Heart left ventricle (tissue), 16 donors: ENCODE results near the gene PHKG2. TPM values are rescaled to one million over a fixed set of nuclear protein-coding genes. Genes with fewer than 3 reads are reported as not detected.
A peak's percentile ranks its signal among the peaks of the same experiment; 100 is the strongest.

Source experiments
- ATAC-seq, 4 donors: fragments of 200-7000 bp; cut with Tn5 transposase; one replicate each; pipeline ENCODE4 v1.9.1; 2020 to 2022; ENCODE audit warnings: moderate library complexity in 4 of 4, mild to moderate bottlenecking in 3 of 4, moderate number of reproducible peaks in 1 of 4
- DNase-seq, 5 donors: peaks; one replicate each; pipeline ENCODE4 v3.0.0-alpha.2; 2020
- H3K27ac ChIP-seq, 12 donors: fragments of 200-600 bp; sonication (generic) in 4 of 12; one replicate each; pipeline versions ENCODE4 v1.5.0 to v1.8.0; 2016 to 2022; ENCODE audit warnings: mild to moderate bottlenecking in 2 of 12
- H3K27me3 ChIP-seq, 9 donors: fragments of 200-600 bp; sonication (generic) in 2 of 9; one replicate each; pipeline versions ENCODE4 v1.5.1 to v1.8.0; 2016 to 2022; ENCODE audit warnings: mild to moderate bottlenecking in 3 of 9
- H3K36me3 ChIP-seq, 9 donors: fragments of 200-600 bp; sonication (generic) in 2 of 9; one replicate each; pipeline versions ENCODE4 v1.5.0 to v1.8.0; 2018 to 2022; ENCODE audit warnings: mild to moderate bottlenecking in 2 of 9
- H3K4me1 ChIP-seq, 12 donors: fragments of 200-600 bp; sonication (generic) in 4 of 12; one replicate each; pipeline versions ENCODE4 v1.5.0 to v1.8.0; 2016 to 2022; ENCODE audit warnings: mild to moderate bottlenecking in 3 of 12
- H3K4me3 ChIP-seq, 12 donors: fragments of 200-600 bp; sonication (generic) in 4 of 12; one replicate each; pipeline versions ENCODE4 v1.5.0 to v1.8.0; 2017 to 2022; ENCODE audit warnings: mild to moderate bottlenecking in 9 of 12, moderate library complexity in 4 of 12
- H3K9me3 ChIP-seq, 12 donors: fragments of 200-600 bp; sonication (generic) in 4 of 12; one replicate each; pipeline versions ENCODE4 v1.5.0 to v1.8.0; 2016 to 2022; ENCODE audit warnings: mild to moderate bottlenecking in 1 of 12
- CTCF ChIP-seq, 12 donors: fragments of 200-600 bp; sonication (generic) in 4 of 12; IDR thresholded peaks; one replicate each; pipeline versions ENCODE4 v1.5.0 to v1.8.0; 2018 to 2022; ENCODE audit warnings: antibody characterized with exemption in 12 of 12, mild to moderate bottlenecking in 5 of 12
- POLR2A ChIP-seq, 2 donors: fragments of 450-650 bp; IDR thresholded peaks; one replicate each; pipeline ENCODE4 v1.6.1; 2017; ENCODE audit warnings: antibody characterized with exemption in 2 of 2, mild to moderate bottlenecking in 2 of 2, moderate library complexity in 2 of 2
- WGBS, 4 donors: extraction: QIAGEN DNeasy Blood & Tissue Kit in 2 of 4; methylation state at CpG; one replicate each; pipeline versions ENCODE4 v1.1.5 to v1.1.7; 2013 to 2018; 5-methylcytosine and 5-hydroxymethylcytosine counted together
- intact Hi-C, 10 donors: fragments of 100-400 bp; cut with DNase I; formaldehyde crosslinking; loops; one replicate each; pipeline versions ENCODE4 v1.11.1 to v1.14.2; 2022
- polyA plus RNA-seq, 2 donors: library from polyadenylated mRNA; stranded (reverse); fragments of 200-250 nt; gene quantifications; one replicate each; pipeline ENCODE4 v1.2.3, GENCODE V29; 2013
- total RNA-seq, 9 donors: library from RNA; depleted of rRNA in 2 of 9; stranded (reverse); fragments of >200 nt in 2 of 9; fragmentation: NEBNext Ultra II Directional in 3 of 9; extraction: Animal tissue kit (Norgen Biotek cat#: 25700) in 3 of 9; gene quantifications; one replicate each; pipeline versions ENCODE4 v1.1.0 to v1.2.4, GENCODE V29; 2016 to 2023
- donor health status: ischemic (EF 13 %, LVEDD 7.1; RV severe dilation, severe dysfunction).
- donor health status: healthy with polysubstance abuse.
- donor health status: DM: no; HTN: yes; CAD: no.
- donor health status: DM: no; HTN: no; CAD: no.
- donor health status: ischemic (EF 25% LVEDD 6.9; RV normal size, moderate dysfunction).
- donor health status: ischemic (EF 25% LVEDD 5.7; RV mildly dilated, moderate dysfunction).
- donor health status: healthy.
- donor health status: DM: yes; HTN: yes; CAD: no.
- donor health status: ischemic (EF 35%, LVEDD 5.7; RV mildly dilated, moderate dysfunction).
- donor health status: nonischemic (EF 11% LVEDD 7.7; RV severe dilation, severe dysfunction).
- donor health status: DM: yes; HTN: yes; CAD: no.
- donor health status: PGD.
- donor health status: ischemic (EF 29% LVEDD 5.4; RV normal size, mild dysfunction).
- donor health status: nonischemic (EF 23%, LVEDD 6.1; RV moderate dilation, normal function).

Gene PHKG2
- total and polyA plus RNA-seq, 11 donors = 13.5 to 37.7 (median 18.3) TPM

GRCh38 chr16:30766206-30766932 is 18.1 kb downstream of the PHKG2 start:
- ATAC-seq (peak in 3 of 4 donors; percentile 2 to 4 (median 2)), DNase-seq (peak in 1 of 5 donors; percentile 16)
- Histone ChIP-seq H3K27me3 (no peaks in the 10 kb centered on the region), H3K27ac (peak overlapping the region; percentile 20 to 85 (median 58)), H3K36me3 (peaks cover 3 to 87% (median 82%) of the 10 kb centered on the region in 9 donors), H3K4me3 (no peak overlapping the region), H3K4me1 (peaks cover 0 to 47% (median 30%) of the 10 kb centered on the region in 12 donors), H3K9me3 (no peaks in the 10 kb centered on the region)
- no peak for TF ChIP-seq CTCF (IDR thresholded peaks at IDR 0.05)
- no peak for TF ChIP-seq POLR2A (IDR thresholded peaks at IDR 0.05)
- intact Hi-C loops = no loop called here
- 60 to 79% (median 75%) methylated on average over 22 to 29 of the region's 29 CpGs for WGBS, 4 donors

- ATAC-seq = peak; percentile 68 to 79 (median 72)
- intact Hi-C loops = no loop called here
- H3K27me3 ChIP-seq = no peaks in the 10 kb centered on the region
- TF ChIP-seq POLR2A (IDR thresholded peaks at IDR 0.05) (no peak), CTCF (IDR thresholded peaks at IDR 0.05) (no peak)
- peaks cover 0 to 46% (median 27%) of the 10 kb centered on the region in 12 donors for H3K4me1 ChIP-seq
- H3K36me3 ChIP-seq = peaks cover 6 to 93% (median 87%) of the 10 kb centered on the region in 9 donors
- no peak overlapping the region for H3K4me3 ChIP-seq
- peak in 2 of 5 donors; percentile 16 to 75 for DNase-seq
- WGBS, 4 donors = 42 to 55% (median 50%) methylated on average over 4 of the region's 4 CpGs
- no peaks in the 10 kb centered on the region for H3K9me3 ChIP-seq
- H3K27ac ChIP-seq = peak overlapping the region in 10 of 12 donors; percentile 34 to 85 (median 66)
Measured at GRCh38 chr16:30766933-30767284, 18.7 kb downstream of the PHKG2 start.

- H3K36me3 ChIP-seq = peaks cover 6 to 100% (median 97%) of the 10 kb centered on the region in 9 donors
- DNase-seq (peak in 1 of 5 donors; percentile 21), ATAC-seq (peak in 3 of 4 donors; percentile 38 to 53 (median 40))
- peak overlapping the region in 10 of 12 donors; percentile 24 to 85 (median 52) for H3K27ac ChIP-seq
- TF ChIP-seq CTCF (IDR thresholded peaks at IDR 0.05) (no peak), POLR2A (IDR thresholded peaks at IDR 0.05) (no peak)
- peaks cover 0 to 42% (median 23%) of the 10 kb centered on the region in 12 donors for H3K4me1 ChIP-seq
- 72 to 85% (median 80%) methylated on average over 13 to 18 of the region's 18 CpGs for WGBS, 4 donors
- no peaks in the 10 kb centered on the region for H3K27me3 ChIP-seq
- H3K9me3 ChIP-seq = no peaks in the 10 kb centered on the region
- H3K4me3 ChIP-seq = no peak overlapping the region
- intact Hi-C loops = no loop called here
Measured at GRCh38 chr16:30767767-30768465, 19.7 kb downstream of the PHKG2 start.

GRCh38 chr16:30768583-30769181 is 20.5 kb downstream of the PHKG2 start:
- Histone ChIP-seq H3K27ac (peak overlapping the region in 3 of 12 donors; percentile 72 to 85 (median 82)), H3K36me3 (peaks cover 6 to 100% (median 99%) of the 10 kb centered on the region in 9 donors), H3K4me3 (no peak overlapping the region), H3K27me3 (no peaks in the 10 kb centered on the region), H3K9me3 (no peaks in the 10 kb centered on the region), H3K4me1 (peaks cover 0 to 35% (median 15%) of the 10 kb centered on the region in 12 donors)
- intact Hi-C loops = no loop called here
- DNase-seq = peak in 2 of 5 donors; percentile 3 to 14
- no peak for TF ChIP-seq CTCF (IDR thresholded peaks at IDR 0.05)
- TF ChIP-seq POLR2A (IDR thresholded peaks at IDR 0.05) = no peak
- 95 to 97% (median 96%) methylated on average over 23 of the region's 23 CpGs for WGBS, 4 donors
- no peak for ATAC-seq
